ENCODE data around the gene ZDHHC7. TPM values are rescaled to one million over a fixed set of nuclear protein-coding genes. Genes with fewer than 3 reads are reported as not detected.
"Not testable (repeated sequence)": the region's sequence is repeated elsewhere in the genome, so short reads cannot be mapped to it uniquely, and the experiment has no call there.

The ZDHHC7 gene
- total RNA-seq, 2 experiments from 2014 or later, result 20.7 to 23.6 TPM

- intact Hi-C loops (cut with micrococcal nuclease), result loop anchor here (5.0 kb wide), 1 partner anchor 44 kb away; the partner anchor contains the start of gene ZDHHC7
- H3K27me3 Mint-ChIP-seq, result no peaks in the 10 kb centered on the region
- peak overlapping the region; percentile 72 for H3K4me3 Mint-ChIP-seq
Observed at GRCh38 chr16:85056211-85056748, 44.9 kb upstream of the ZDHHC7 start.

GRCh38 chr16:85055493-85056210 is 44.3 kb upstream of the ZDHHC7 start:
- ATAC-seq (peak; percentile 91), DNase-seq (peak; percentile 94)
- CTCF ChIA-PET, result interaction anchor here (0.9 to 2.2 kb wide), 12 partner anchors 9 to 318 kb away, joined by 3 to 11 read pairs (median 4); partner anchors contain the start of gene ZDHHC7
- Mint-ChIP-seq H3K4me1 (ENCODE audit: low read depth) (peaks cover 45% of the 10 kb centered on the region), H3K27me3 (no peaks in the 10 kb centered on the region), H3K4me3 (peak overlapping the region; percentile 72), H3K27ac (peak overlapping the region; percentile 91), H3K9me3 (no peaks in the 10 kb centered on the region), H3K36me3 (ENCODE audit: low read depth) (peaks cover 4% of the 10 kb centered on the region)
- TF ChIP-seq CTCF (IDR thresholded peaks at IDR 0.05), result no peak
- intact Hi-C loops (cut with micrococcal nuclease), result loop anchor here (1.0 to 5.0 kb wide), 2 partner anchors 26 to 43 kb away; partner anchors contain the start of gene ZDHHC7
- POLR2A ChIA-PET, result interaction anchor here (0.6 to 1.4 kb wide), 9 partner anchors 8 to 450 kb away, joined by 3 to 7 read pairs (median 3); partner anchors contain the start of genes KIAA0513 and ZDHHC7

More at GRCh38 chr16:85056211-85056748, 44.9 kb upstream of the ZDHHC7 start:
- ChIA-PET CTCF (interaction anchor here (0.9 to 2.2 kb wide), 11 partner anchors 9 to 104 kb away, joined by 3 to 11 read pairs (median 5); partner anchors contain the start of gene ZDHHC7), POLR2A (interaction anchor here (0.6 to 1.4 kb wide), 8 partner anchors 9 to 451 kb away, joined by 3 to 5 read pairs (median 3); partner anchors contain the start of genes KIAA0513 and ZDHHC7)
- no peak for TF ChIP-seq CTCF (IDR thresholded peaks at IDR 0.05)
- Mint-ChIP-seq H3K4me1 (ENCODE audit: low read depth) (peaks cover 47% of the 10 kb centered on the region), H3K36me3 (ENCODE audit: low read depth) (peaks cover 4% of the 10 kb centered on the region), H3K27ac (peak overlapping the region; percentile 91), H3K9me3 (no peaks in the 10 kb centered on the region)
- ATAC-seq (no peak), DNase-seq (no peak)

DNA sequence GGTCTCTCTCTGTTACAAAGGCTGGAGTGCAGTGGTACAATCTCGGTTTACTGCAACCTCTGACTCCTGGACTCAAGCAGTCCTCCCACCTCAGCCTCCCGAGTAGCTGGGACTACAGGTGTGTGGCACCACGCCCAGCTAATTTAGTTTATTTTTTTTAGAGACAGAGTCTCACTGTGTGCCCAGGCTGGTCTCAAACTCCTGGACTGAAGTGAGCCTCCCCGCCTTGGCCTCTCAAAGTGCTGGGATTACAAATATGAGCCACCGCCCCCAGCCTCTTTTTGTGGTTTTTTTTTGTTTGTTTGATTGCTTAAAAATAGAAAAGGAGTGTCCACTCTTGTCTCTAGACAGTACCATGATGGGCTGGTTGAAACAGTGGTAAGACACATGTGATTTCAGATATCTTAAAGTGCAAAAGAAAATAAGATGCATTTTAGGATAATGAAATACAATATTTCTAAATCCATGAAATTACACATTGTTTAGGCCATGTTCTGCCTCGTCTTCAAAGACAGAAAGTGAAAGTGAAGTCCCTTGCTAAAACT is 43.7 kb upstream of the ZDHHC7 start:
- Mint-ChIP-seq H3K4me3 (peak overlapping the region; percentile 72), H3K27ac (peak overlapping the region; percentile 91), H3K4me1 (ENCODE audit: low read depth) (peaks cover 49% of the 10 kb centered on the region), H3K36me3 (ENCODE audit: low read depth) (peaks cover 4% of the 10 kb centered on the region), H3K27me3 (no peaks in the 10 kb centered on the region), H3K9me3 (no peaks in the 10 kb centered on the region)
- ChIA-PET CTCF (interaction anchor here (0.9 to 2.2 kb wide), 11 partner anchors 8 to 317 kb away, joined by 3 to 11 read pairs (median 4); partner anchors contain the start of gene ZDHHC7), POLR2A (interaction anchor here (1.0 to 1.4 kb wide), 3 partner anchors 8 to 44 kb away, joined by 3 to 7 read pairs (median 5); partner anchors contain the start of genes KIAA0513 and ZDHHC7)
- no peak for DNase-seq
- ATAC-seq, result no peak
- no peak for TF ChIP-seq CTCF (IDR thresholded peaks at IDR 0.05)
- intact Hi-C loops (cut with micrococcal nuclease), result loop anchor here (1.0 to 5.0 kb wide), 2 partner anchors 26 to 43 kb away; partner anchors contain the start of gene ZDHHC7

GRCh38 chr16:85054321-85054720 is 43.0 kb upstream of the ZDHHC7 start:
- H3K9me3 Mint-ChIP-seq; ATAC-seq; DNase-seq; H3K36me3 Mint-ChIP-seq (ENCODE audit: low read depth); intact Hi-C loops (cut with micrococcal nuclease); H3K27ac Mint-ChIP-seq; H3K4me3 Mint-ChIP-seq; H3K27me3 Mint-ChIP-seq: not testable (repeated sequence)
- CTCF ChIA-PET, result interaction anchor here (0.9 to 2.2 kb wide), 5 partner anchors 24 to 316 kb away, joined by 3 to 5 read pairs (median 3); no protein-coding TSS in a partner anchor
- H3K4me1 Mint-ChIP-seq (ENCODE audit: low read depth), result peaks cover 46% of the 10 kb centered on the region
- POLR2A ChIA-PET, result interaction anchor here (1.4 kb wide), 1 partner anchor 26 kb away, joined by 7 read pairs; the partner anchor contains the start of gene KIAA0513

DNA sequence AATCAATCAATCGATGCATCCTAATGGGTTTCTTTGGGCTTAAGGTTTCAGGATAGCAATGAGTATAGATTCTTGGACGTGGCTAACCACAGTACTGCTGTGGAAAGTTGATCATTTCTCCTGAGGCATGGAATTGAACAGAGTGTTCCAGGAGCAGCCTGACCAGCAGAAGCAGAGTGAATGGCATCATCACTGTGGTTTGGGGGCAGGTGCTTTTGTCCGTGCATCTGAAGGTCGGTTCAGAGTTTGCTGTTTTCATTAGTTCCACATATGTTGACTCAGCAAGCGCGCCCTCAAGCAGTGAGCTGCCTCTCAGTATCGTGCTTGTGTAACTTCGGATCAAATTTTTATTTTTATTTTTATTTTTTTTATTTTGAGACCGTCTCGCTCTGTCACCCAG is 41.2 kb upstream of the ZDHHC7 start:
- ATAC-seq (no peak), DNase-seq (no peak)
- no peak for TF ChIP-seq CTCF (IDR thresholded peaks at IDR 0.05)
- Mint-ChIP-seq H3K27me3 (no peaks in the 10 kb centered on the region), H3K27ac (no peak overlapping the region), H3K36me3 (ENCODE audit: low read depth) (peaks cover 4% of the 10 kb centered on the region), H3K4me1 (ENCODE audit: low read depth) (peaks cover 39% of the 10 kb centered on the region), H3K9me3 (no peaks in the 10 kb centered on the region), H3K4me3 (no peak overlapping the region)
- intact Hi-C loops (cut with micrococcal nuclease), result no loop called here
- POLR2A ChIA-PET, result no interaction called here
- CTCF ChIA-PET, result no interaction called here

Measured in activated CD8-positive, alpha-beta T cell treated with anti-CD3 and anti-CD28 coated beads for 36 hours (primary cell).